K562 (cell line): Measurements from ENCODE around the gene KLK15. TPM values are rescaled to one million over a fixed set of nuclear protein-coding genes. Genes with fewer than 3 reads are reported as not detected.
A peak's percentile ranks its signal among the peaks of the same experiment; 100 is the strongest.

ENCODE experiments used
- ATAC-seq: fragments of 200-7000 bp; cut with Tn5 transposase; 3 replicates; pipeline ENCODE4 v1.9.1; 2020; ENCODE audit warnings: moderate library complexity
- BruUV-seq: library from RNA; stranded (reverse); fragments of 400-500 nt; replicated peaks from 2 replicates; lab custom pipeline; 2021; lab: Mats Ljungman, UMichigan
- CTCF ChIA-PET: fragments of 300-600 bp; formaldehyde crosslinking; extraction: SDS; loops from one replicate; lab custom pipeline; 2021; ENCODE audit warnings: low intra/inter-chr PET ratio; lab: Yijun Ruan, JAX
- POLR2A ChIA-PET: fragments of 300-600, 350-650 bp; sonication (Branson Sonifier 250); formaldehyde crosslinking; extraction: SDS; loops from one replicate; lab custom pipeline; 2021; ENCODE audit warnings: antibody characterized with exemption, inconsistent platforms; lab: Yijun Ruan, JAX
- DNase-seq, 4 experiments: peaks; one replicate each; pipeline versions ENCODE4 v3.0.0 to v3.0.0-alpha.2; 2011 to 2018; ENCODE audit warnings: low spot score in 3 of 4, mixed read lengths in 3 of 4; ENCODE audit errors: extremely low read depth in 1 of 4
- FAIRE-seq: peaks from 2 replicates; lab custom pipeline; 2011; peaks lifted over from hg19 to GRCh38; lab: Jason Lieb, UNC
- H2AFZ ChIP-seq: 2 replicates; pipeline ENCODE4 v1.6.0; 2011; ENCODE audit warnings: low read depth, low read length, control low read depth, inconsistent platforms
- H3K27ac ChIP-seq: fragments of 200-600 bp; 3 replicates; pipeline ENCODE4 v1.8.0; 2011; ENCODE audit warnings: low read depth, mild to moderate bottlenecking, control low read depth, inconsistent platforms, low read length, moderate library complexity, mixed read lengths; ENCODE audit errors: extremely low read depth
- H3K27me3 ChIP-seq, 2 experiments: fragments of 300-600 bp in 1 of 2; 2 replicates in 1 of 2; 3 replicates in 1 of 2; pipeline versions ENCODE4 v1.6.0 to v1.8.0; 2011; ENCODE audit warnings: inconsistent platforms in 2 of 2, low read length in 2 of 2, mild to moderate bottlenecking in 1 of 2, mixed read lengths in 1 of 2, moderate library complexity in 1 of 2; ENCODE audit not compliant: control insufficient read depth in 2 of 2, insufficient read depth in 2 of 2
- H3K36me3 ChIP-seq: fragments of 300-600 bp; 3 replicates; pipeline ENCODE4 v1.8.0; 2011; ENCODE audit warnings: mild to moderate bottlenecking, low read length, inconsistent platforms; ENCODE audit not compliant: control insufficient read depth, insufficient read depth
- H3K4me1 ChIP-seq, 2 experiments: fragments of 200-600 bp in 1 of 2; replicated peaks in 1 of 2; 2 replicates in 1 of 2; 3 replicates in 1 of 2; pipeline versions ENCODE4 v1.5.1 to v1.8.0; 2011; ENCODE audit warnings: inconsistent platforms in 2 of 2, low read length in 2 of 2, mild to moderate bottlenecking in 1 of 2, mixed read lengths in 1 of 2, moderate library complexity in 1 of 2; ENCODE audit not compliant: control insufficient read depth in 2 of 2, insufficient read depth in 2 of 2
- H3K4me2 ChIP-seq: 2 replicates; pipeline ENCODE4 v1.6.1; 2011; ENCODE audit warnings: low read length, control low read depth, inconsistent platforms, mixed read lengths; ENCODE audit not compliant: insufficient read depth
- H3K4me3 ChIP-seq: fragments of 200-600 bp; sonication (generic), shearing (Covaris generic); 2 replicates; pipeline ENCODE4 v1.5.1; 2016; ENCODE audit warnings: control low read depth, inconsistent platforms
- H3K79me2 ChIP-seq: fragments of 200-600 bp; 3 replicates; pipeline ENCODE4 v1.8.0; 2011; ENCODE audit warnings: low read length, inconsistent platforms; ENCODE audit not compliant: control insufficient read depth, insufficient read depth
- H3K9ac ChIP-seq, 2 experiments: 2 replicates each; pipeline versions ENCODE4 v1.6.0 to v1.6.1; 2011; ENCODE audit warnings: low read depth in 2 of 2, low read length in 2 of 2, control low read depth in 1 of 2, inconsistent platforms in 1 of 2, mild to moderate bottlenecking in 1 of 2, mixed read lengths in 1 of 2; ENCODE audit not compliant: insufficient read depth in 1 of 2
- H3K9me1 ChIP-seq: one replicate; pipeline ENCODE4 v1.6.0; 2011; ENCODE audit warnings: inconsistent platforms, mild to moderate bottlenecking, low read length, moderate library complexity; ENCODE audit not compliant: control insufficient read depth, insufficient read depth
- H3K9me3 ChIP-seq: replicated peaks from 2 replicates; pipeline ENCODE4 v1.5.1; 2011; ENCODE audit warnings: low read depth, low read length, inconsistent platforms; ENCODE audit not compliant: control insufficient read depth, insufficient read depth
- H4K20me1 ChIP-seq: replicated peaks from 2 replicates; pipeline ENCODE4 v1.6.1; 2011; ENCODE audit warnings: low read length, inconsistent platforms, mixed read lengths; ENCODE audit not compliant: control insufficient read depth, insufficient read depth
- BRF1 ChIP-seq: IDR thresholded peaks from 3 replicates; pipeline ENCODE4 v1.6.1; 2011; ENCODE audit warnings: borderline replicate concordance, mild to moderate bottlenecking; ENCODE audit not compliant: insufficient read length; ENCODE audit errors: extremely low read depth
- HCFC1 ChIP-seq: IDR thresholded peaks from 2 replicates; pipeline ENCODE4 v1.6.1; 2012; ENCODE audit warnings: low read depth, low read length, improper control_type of control experiment
- HOXB6 ChIP-seq: fragments of 250-450 bp; sonication (Bioruptor Pico); IDR thresholded peaks from 2 replicates; pipeline ENCODE4 v1.5.1; 2022; ENCODE audit warnings: mild to moderate bottlenecking, borderline replicate concordance
- KLF1 ChIP-seq: fragments of 450-650 bp; IDR thresholded peaks from 2 replicates; pipeline ENCODE4 v1.6.1; 2016; ENCODE audit warnings: missing genetic modification characterization, missing compliant biosample characterization
- MAFK ChIP-seq: IDR thresholded peaks from 2 replicates; pipeline ENCODE4 v1.6.1; 2011; ENCODE audit warnings: low read length, improper control_type of control experiment
- NR2F6 ChIP-seq: fragments of 450-650 bp; formaldehyde crosslinking; IDR thresholded peaks from 2 replicates; pipeline ENCODE4 v1.4.0; 2020; ENCODE audit warnings: mild to moderate bottlenecking
- ZNF197 ChIP-seq: fragments of 200-800 bp; sonication (Bioruptor generic); IDR thresholded peaks from 2 replicates; pipeline ENCODE4 v1.6.1; 2016; ENCODE audit warnings: low read depth, missing genetic modification characterization, missing compliant biosample characterization
- ZNF699 ChIP-seq: fragments of 250-450 bp; sonication (Bioruptor Pico); IDR thresholded peaks from 2 replicates; pipeline ENCODE4 v1.8.0; 2021; ENCODE audit warnings: mild to moderate bottlenecking, moderate library complexity; ENCODE audit not compliant: insufficient replicate concordance
- WGBS: fragments of 100-300 bp; shearing (Covaris generic); methylation state at CpG from one replicate; pipeline ENCODE4 v1.1.6; 2016; ENCODE audit warnings: low coverage, mixed read lengths; ENCODE audit not compliant: insufficient coverage; ENCODE audit errors: missing lambda C conversion rate; 5-methylcytosine and 5-hydroxymethylcytosine counted together
- in situ Hi-C: fragments of 300-500 bp; cut with MboI; formaldehyde crosslinking; loops from 4 replicates; pipeline ENCODE4 v1.15.0; 2018; ENCODE audit warnings: inconsistent platforms, mixed read lengths
- intact Hi-C: fragments of 100-400 bp; cut with micrococcal nuclease; formaldehyde crosslinking; loops from 2 replicates; pipeline ENCODE4 v1.14.2; 2022
- polyA plus RNA-seq, 8 experiments: library from polyadenylated mRNA; depleted of rRNA in 4 of 8; stranded (reverse) in 5 of 8; unstranded in 3 of 8; fragments of >200 nt; fragmentation: Nextera tagmentation in 2 of 8; fragmentation: Illumina TruSeq in 1 of 8; extraction: Ambion mirVana in 2 of 8; extraction: Trizol in 1 of 8; gene quantifications; 2 replicates each; pipeline versions ENCODE4 v1.2.1 to v1.2.3, GENCODE V29; 2011 to 2014; ENCODE audit warnings: inconsistent platforms in 1 of 8, missing spikeins in 1 of 8
- total RNA-seq, 7 experiments: library from RNA; depleted of rRNA in 6 of 7; stranded (reverse); fragments of >200 nt in 6 of 7; fragmentation: Illumina TruSeq in 2 of 7; extraction: Trizol in 2 of 7; gene quantifications; 2 replicates each; pipeline versions ENCODE4 v1.2.1 to v1.2.3, GENCODE V29; 2011 to 2021; ENCODE audit warnings: low replicate concordance in 1 of 7
- TF ChIP-seq, protein P1 (sequence below): fragments of 450-650 bp; IDR thresholded peaks from 2 replicates; pipeline ENCODE4 v1.6.1; 2018; ENCODE audit not compliant: partially characterized antibody
- TF ChIP-seq, protein P2 (sequence below): sonication (generic); formaldehyde crosslinking; IDR thresholded peaks from 2 replicates; pipeline ENCODE4 v1.8.0; 2022; ENCODE audit warnings: mild to moderate bottlenecking, missing genetic modification reagents

KLK15 gene
- total and polyA plus RNA-seq, 9 of the 15 experiments (the other 6 are each of a cell fraction or from before 2014, with no cell fraction given), result not detected

- peak overlapping the region; percentile 46 for H2AFZ ChIP-seq
These were observed 18.5 kb downstream of the KLK15 start for GRCh38 chr19:50814883-50815282.

DNA sequence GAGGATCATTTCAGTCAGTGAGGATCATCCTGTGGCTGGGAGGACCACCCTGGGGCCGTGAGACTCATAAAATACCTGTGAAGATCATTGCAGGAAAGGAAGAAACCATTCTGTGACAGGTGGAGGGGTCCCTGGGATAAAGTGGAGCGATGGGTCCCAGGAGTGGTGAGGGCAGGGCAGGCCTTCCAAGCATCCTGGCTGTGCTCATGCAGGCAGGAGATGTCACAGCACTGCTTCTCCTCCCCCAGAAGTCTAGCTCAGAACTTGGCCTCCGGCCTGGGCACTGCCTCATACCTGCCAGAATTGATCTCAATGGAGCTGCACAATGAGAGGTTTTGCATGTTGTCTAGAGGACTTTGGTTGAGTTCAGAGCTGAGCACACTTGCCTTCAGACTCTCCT, 20.9 kb downstream of the KLK15 start:
- WGBS, result 2% methylated on average over 3 of the region's 3 CpGs
- intact Hi-C loops (no loop called here), in situ Hi-C loops (no loop called here)
- CTCF ChIA-PET, result no interaction called here
- POLR2A ChIA-PET, result interaction anchor here (4.7 kb wide), 1 partner anchor 8 kb away, joined by 29 read pairs; no protein-coding TSS in a partner anchor
- Histone ChIP-seq H3K4me2 (no peak overlapping the region), H4K20me1 (no peaks in the 10 kb centered on the region), H3K4me3 (no peak overlapping the region), H3K27me3 (peaks cover 0 to 11% of the 10 kb centered on the region in 2 experiments; a peak in 2 of 5 replicates), H3K9ac (no peak overlapping the region), H3K27ac (no peak overlapping the region), H3K4me1 (peaks cover 0 to 7% of the 10 kb centered on the region in 2 experiments; a peak in 3 of 5 replicates), H3K36me3 (no peaks in the 10 kb centered on the region), H3K9me3 (peaks cover 8% of the 10 kb centered on the region), H3K9me1 (no peaks in the 10 kb centered on the region), H3K79me2 (no peaks in the 10 kb centered on the region), H2AFZ (no peak overlapping the region)
- DNase-seq, result no peak
- TF ChIP-seq, protein P1, sequence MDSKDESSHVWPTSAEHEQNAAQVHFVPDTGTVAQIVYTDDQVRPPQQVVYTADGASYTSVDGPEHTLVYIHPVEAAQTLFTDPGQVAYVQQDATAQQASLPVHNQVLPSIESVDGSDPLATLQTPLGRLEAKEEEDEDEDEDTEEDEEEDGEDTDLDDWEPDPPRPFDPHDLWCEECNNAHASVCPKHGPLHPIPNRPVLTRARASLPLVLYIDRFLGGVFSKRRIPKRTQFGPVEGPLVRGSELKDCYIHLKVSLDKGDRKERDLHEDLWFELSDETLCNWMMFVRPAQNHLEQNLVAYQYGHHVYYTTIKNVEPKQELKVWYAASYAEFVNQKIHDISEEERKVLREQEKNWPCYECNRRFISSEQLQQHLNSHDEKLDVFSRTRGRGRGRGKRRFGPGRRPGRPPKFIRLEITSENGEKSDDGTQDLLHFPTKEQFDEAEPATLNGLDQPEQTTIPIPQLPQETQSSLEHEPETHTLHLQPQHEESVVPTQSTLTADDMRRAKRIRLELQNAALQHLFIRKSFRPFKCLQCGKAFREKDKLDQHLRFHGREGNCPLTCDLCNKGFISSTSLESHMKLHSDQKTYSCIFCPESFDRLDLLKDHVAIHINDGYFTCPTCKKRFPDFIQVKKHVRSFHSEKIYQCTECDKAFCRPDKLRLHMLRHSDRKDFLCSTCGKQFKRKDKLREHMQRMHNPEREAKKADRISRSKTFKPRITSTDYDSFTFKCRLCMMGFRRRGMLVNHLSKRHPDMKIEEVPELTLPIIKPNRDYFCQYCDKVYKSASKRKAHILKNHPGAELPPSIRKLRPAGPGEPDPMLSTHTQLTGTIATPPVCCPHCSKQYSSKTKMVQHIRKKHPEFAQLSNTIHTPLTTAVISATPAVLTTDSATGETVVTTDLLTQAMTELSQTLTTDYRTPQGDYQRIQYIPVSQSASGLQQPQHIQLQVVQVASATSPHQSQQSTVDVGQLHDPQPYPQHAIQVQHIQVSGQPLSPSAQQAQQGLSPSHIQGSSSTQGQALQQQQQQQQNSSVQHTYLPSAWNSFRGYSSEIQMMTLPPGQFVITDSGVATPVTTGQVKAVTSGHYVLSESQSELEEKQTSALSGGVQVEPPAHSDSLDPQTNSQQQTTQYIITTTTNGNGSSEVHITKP, result peak; percentile 92
- no peak for TF ChIP-seq BRF1
- no TSS peak for BruUV-seq
- ATAC-seq, result no peak
- FAIRE-seq, result no peak

More at GRCh38 chr19:50814883-50815282, 18.5 kb downstream of the KLK15 start:
- in situ Hi-C loops (no loop called here), intact Hi-C loops (no loop called here)
- ChIA-PET CTCF (interaction anchor here (0.5 kb wide), 1 partner anchor 280 kb away, joined by 3 read pairs; no protein-coding TSS in a partner anchor), POLR2A (interaction anchor here (1.2 to 4.7 kb wide), 3 partner anchors 8 to 17 kb away, joined by 3 to 29 read pairs (median 5); no protein-coding TSS in a partner anchor)
- BruUV-seq, result no TSS peak
- DNase-seq, result no peak
- Histone ChIP-seq H4K20me1 (no peaks in the 10 kb centered on the region), H3K4me1 (peaks cover 14 to 31% of the 10 kb centered on the region in 2 experiments; a peak in 4 of 5 replicates), H3K9me3 (peaks cover 8% of the 10 kb centered on the region), H3K9ac (no peak overlapping the region), H3K4me2 (no peak overlapping the region), H3K79me2 (0 out of 3 replicates have a peak, but pooled peaks cover 3% of the 10 kb centered on the region), H3K36me3 (no peaks in the 10 kb centered on the region), H3K4me3 (no peak overlapping the region), H3K27me3 (peaks cover 0 to 11% of the 10 kb centered on the region in 2 experiments; a peak in 2 of 5 replicates), H3K9me1 (peaks cover 2% of the 10 kb centered on the region), H3K27ac (no peak overlapping the region)
- TF ChIP-seq ZNF197 (CRISPR knock-in tag), result no peak
- TF ChIP-seq HCFC1, result peak; percentile 55; the same call in 1 of the 2 replicates
- no peak for TF ChIP-seq ZNF699 (CRISPR knock-in tag)
- no peak for TF ChIP-seq MAFK
- TF ChIP-seq, protein P2, sequence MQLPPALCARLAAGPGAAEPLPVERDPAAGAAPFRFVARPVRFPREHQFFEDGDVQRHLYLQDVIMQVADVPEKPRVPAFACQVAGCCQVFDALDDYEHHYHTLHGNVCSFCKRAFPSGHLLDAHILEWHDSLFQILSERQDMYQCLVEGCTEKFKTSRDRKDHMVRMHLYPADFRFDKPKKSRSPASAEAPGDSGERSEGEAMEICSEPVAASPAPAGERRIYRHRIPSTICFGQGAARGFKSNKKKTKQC (CRISPR knock-in tag), result no peak
- TF ChIP-seq HOXB6 (CRISPR knock-in tag), result no peak
- TF ChIP-seq NR2F6 (CRISPR knock-in tag), result no peak
- TF ChIP-seq KLF1 (tag), result no peak
- WGBS, result 11% methylated on average over 5 of the region's 5 CpGs
- no peak for ATAC-seq
- FAIRE-seq, result no peak
